Mucosa of stomach (tissue), 1 donor: Measurements from ENCODE around the gene GALK2.

Experiments used
- H3K27me3 ChIP-seq: one replicate; pipeline ENCODE4 v1.7.0; 2013; ENCODE audit warnings: mild to moderate bottlenecking, low read length; ENCODE audit not compliant: control insufficient read depth, insufficient read depth
- H3K36me3 ChIP-seq: one replicate; pipeline ENCODE4 v1.7.0; 2013; ENCODE audit warnings: low read length; ENCODE audit not compliant: control insufficient read depth, insufficient read depth
- H3K4me1 ChIP-seq: one replicate; pipeline ENCODE4 v1.7.0; 2013; ENCODE audit warnings: mild to moderate bottlenecking, low read length; ENCODE audit not compliant: control insufficient read depth, insufficient read depth
- H3K4me3 ChIP-seq: one replicate; pipeline ENCODE4 v1.7.0; 2013; ENCODE audit warnings: low read length
- H3K9ac ChIP-seq: one replicate; pipeline ENCODE4 v1.7.0; 2013; ENCODE audit warnings: mild to moderate bottlenecking, low read length, moderate library complexity
- H3K9me3 ChIP-seq: one replicate; pipeline ENCODE4 v1.7.0; 2013; ENCODE audit warnings: mild to moderate bottlenecking, low read length, moderate library complexity; ENCODE audit not compliant: control insufficient read depth
- donor health status: Pancreatic carcinoma.

The GALK2 gene

GRCh38 chr15:49148298-49148697 lies 21.7 kb upstream of the GALK2 start:
- Histone ChIP-seq H3K4me3 (no peak overlapping the region), H3K27me3 (no peaks in the 10 kb centered on the region), H3K9ac (no peak overlapping the region), H3K9me3 (no peaks in the 10 kb centered on the region), H3K4me1 (no peaks in the 10 kb centered on the region), H3K36me3 (no peaks in the 10 kb centered on the region)

- Histone ChIP-seq H3K9me3 (no peaks in the 10 kb centered on the region), H3K36me3 (no peaks in the 10 kb centered on the region), H3K4me3 (no peak overlapping the region), H3K27me3 (no peaks in the 10 kb centered on the region), H3K4me1 (no peaks in the 10 kb centered on the region), H3K9ac (no peak overlapping the region)
These were observed 21.3 kb upstream of the GALK2 start for GRCh38 chr15:49148727-49149126.

GRCh38 chr15:49151831-49152230 lies 18.2 kb upstream of the GALK2 start:
- Histone ChIP-seq H3K36me3 (no peaks in the 10 kb centered on the region), H3K4me3 (no peak overlapping the region), H3K4me1 (no peaks in the 10 kb centered on the region), H3K27me3 (no peaks in the 10 kb centered on the region), H3K9ac (no peak overlapping the region), H3K9me3 (no peaks in the 10 kb centered on the region)

- Histone ChIP-seq H3K27me3 (no peaks in the 10 kb centered on the region), H3K4me1 (no peaks in the 10 kb centered on the region), H3K36me3 (no peaks in the 10 kb centered on the region), H3K4me3 (no peak overlapping the region), H3K9ac (no peak overlapping the region), H3K9me3 (no peaks in the 10 kb centered on the region)
These were observed 17.3 kb upstream of the GALK2 start for GRCh38 chr15:49152552-49153312.

- H3K4me3 ChIP-seq: no peak overlapping the region
- peak overlapping the region; percentile 95 for H3K9ac ChIP-seq
- no peaks in the 10 kb centered on the region for H3K4me1 ChIP-seq
These were observed 15.7 kb upstream of the GALK2 start for GRCh38 chr15:49154359-49154758.

GRCh38 chr15:49154799-49155109 lies 15.3 kb upstream of the GALK2 start:
- Histone ChIP-seq H3K36me3 (no peaks in the 10 kb centered on the region), H3K9me3 (no peaks in the 10 kb centered on the region), H3K4me1 (no peaks in the 10 kb centered on the region), H3K27me3 (no peaks in the 10 kb centered on the region), H3K9ac (peak overlapping the region; percentile 95), H3K4me3 (peak overlapping the region; percentile 76)

More at GRCh38 chr15:49154359-49154758, 15.7 kb upstream of the GALK2 start:
- no peaks in the 10 kb centered on the region for H3K9me3 ChIP-seq
- H3K36me3 ChIP-seq: no peaks in the 10 kb centered on the region
- H3K27me3 ChIP-seq: no peaks in the 10 kb centered on the region

GRCh38 chr15:49155110-49155833 lies 14.8 kb upstream of the GALK2 start, which contains the start of gene COPS2:
COPS2 (minus strand) TSS chr15:49155599; CDS start chr15:49155578, 21 bp downstream.
- peak within 1 kb of the TSS; percentile 76 for H3K4me3 ChIP-seq
- H3K4me1 ChIP-seq: no peaks in the 10 kb centered on the region
- no peaks in the 10 kb centered on the region for H3K27me3 ChIP-seq
- H3K36me3 ChIP-seq: no peaks in the 10 kb centered on the region
- H3K9ac ChIP-seq: peak within 1 kb of the TSS; percentile 95
- no peaks in the 10 kb centered on the region for H3K9me3 ChIP-seq

- H3K27me3 ChIP-seq: no peaks in the 10 kb centered on the region
- H3K36me3 ChIP-seq: no peaks in the 10 kb centered on the region
- H3K9ac ChIP-seq: peak overlapping the region; percentile 70
- H3K9me3 ChIP-seq: no peaks in the 10 kb centered on the region
- H3K4me1 ChIP-seq: no peaks in the 10 kb centered on the region
- peak overlapping the region; percentile 58 for H3K4me3 ChIP-seq
These were observed 14.0 kb upstream of the GALK2 start for GRCh38 chr15:49155834-49156627.

GRCh38 chr15:49163678-49164077 lies 6.4 kb upstream of the GALK2 start:
- Histone ChIP-seq H3K9ac (no peak overlapping the region), H3K4me1 (no peaks in the 10 kb centered on the region), H3K36me3 (no peaks in the 10 kb centered on the region), H3K4me3 (no peak overlapping the region), H3K9me3 (no peaks in the 10 kb centered on the region), H3K27me3 (no peaks in the 10 kb centered on the region)

GRCh38 chr15:49164865-49165264 lies 5.2 kb upstream of the GALK2 start:
- H3K4me3 ChIP-seq: no peak overlapping the region
- no peaks in the 10 kb centered on the region for H3K36me3 ChIP-seq
- no peaks in the 10 kb centered on the region for H3K27me3 ChIP-seq

GRCh38 chr15:49168016-49168415 lies 2.0 kb upstream of the GALK2 start:
- H3K9me3 ChIP-seq: no peaks in the 10 kb centered on the region
- H3K4me3 ChIP-seq: no peak overlapping the region
- H3K36me3 ChIP-seq: no peaks in the 10 kb centered on the region
- no peak overlapping the region for H3K9ac ChIP-seq
- peaks cover 5% of the 10 kb centered on the region for H3K4me1 ChIP-seq
- no peaks in the 10 kb centered on the region for H3K27me3 ChIP-seq

More at GRCh38 chr15:49164865-49165264, 5.2 kb upstream of the GALK2 start:
- Histone ChIP-seq H3K9me3 (no peaks in the 10 kb centered on the region), H3K9ac (no peak overlapping the region), H3K4me1 (peaks cover 4% of the 10 kb centered on the region)

GRCh38 chr15:49171790-49172189 lies 1.7 kb downstream of the GALK2 start:
- H3K9me3 ChIP-seq: no peaks in the 10 kb centered on the region
- H3K4me3 ChIP-seq: no peak overlapping the region
- H3K36me3 ChIP-seq: no peaks in the 10 kb centered on the region
- H3K27me3 ChIP-seq: no peaks in the 10 kb centered on the region
- no peak overlapping the region for H3K9ac ChIP-seq
- peaks cover 16% of the 10 kb centered on the region for H3K4me1 ChIP-seq
